Stimulated activated CD4-positive, alpha-beta T cell treated with anti-CD3 and anti-CD28 coated beads, Interleukin-4, amount 100 ng/mL, for 48 hours (primary cell): ENCODE data around the gene APOL1.
A peak's percentile ranks its signal among the peaks of the same experiment; 100 is the strongest.

Source experiments
- DNase-seq, 2 donors: peaks; one replicate each; pipeline ENCODE4 v3.0.0-alpha.2; 2020; ENCODE audit warnings: low read depth in 2 of 2

The APOL1 gene

DNA sequence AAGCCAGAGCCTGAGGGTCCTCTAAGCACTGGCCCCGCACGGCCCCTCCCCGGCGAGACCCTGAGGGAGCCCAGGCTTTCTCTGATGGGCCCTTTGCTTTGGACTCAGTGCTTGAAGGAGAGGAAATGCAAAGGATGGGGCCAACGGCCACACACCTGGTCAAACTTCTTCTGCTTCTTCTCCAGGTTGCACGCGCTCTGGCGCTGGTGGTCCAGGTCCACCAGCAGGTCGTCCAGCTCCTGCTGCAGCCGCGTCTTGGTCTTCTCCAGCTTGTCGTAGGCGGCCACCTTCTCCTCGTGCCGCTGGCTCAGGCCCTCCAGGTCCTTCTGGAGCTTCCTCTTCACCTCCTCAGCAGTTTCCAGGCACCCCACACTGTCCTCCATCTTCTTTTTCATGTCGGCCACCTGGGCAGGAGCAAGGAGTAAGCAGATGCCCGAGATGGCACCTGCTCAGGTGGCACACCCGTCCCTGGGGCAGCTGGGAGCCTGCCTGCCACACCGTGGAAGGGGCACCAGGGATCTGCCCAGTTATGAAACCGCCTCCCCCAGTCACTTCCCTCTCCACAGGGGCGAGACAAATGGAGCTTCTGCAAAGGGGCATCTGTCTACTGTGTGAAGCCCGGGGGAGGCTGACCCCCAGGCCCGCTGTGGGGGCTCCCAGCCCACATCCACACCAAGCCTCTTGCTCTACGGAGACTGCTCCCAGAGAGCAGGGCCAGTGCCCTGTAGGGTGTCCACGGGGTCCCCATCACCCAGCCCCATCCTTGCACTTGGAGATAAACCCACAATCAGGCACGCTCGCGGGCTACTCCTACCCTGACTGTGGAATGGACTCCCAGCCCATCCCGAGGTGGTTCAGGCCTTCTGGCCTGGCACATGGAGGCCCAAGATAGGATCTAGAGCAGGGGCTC, 39.2 kb downstream of the APOL1 start:
- DNase-seq = no peak

DNA sequence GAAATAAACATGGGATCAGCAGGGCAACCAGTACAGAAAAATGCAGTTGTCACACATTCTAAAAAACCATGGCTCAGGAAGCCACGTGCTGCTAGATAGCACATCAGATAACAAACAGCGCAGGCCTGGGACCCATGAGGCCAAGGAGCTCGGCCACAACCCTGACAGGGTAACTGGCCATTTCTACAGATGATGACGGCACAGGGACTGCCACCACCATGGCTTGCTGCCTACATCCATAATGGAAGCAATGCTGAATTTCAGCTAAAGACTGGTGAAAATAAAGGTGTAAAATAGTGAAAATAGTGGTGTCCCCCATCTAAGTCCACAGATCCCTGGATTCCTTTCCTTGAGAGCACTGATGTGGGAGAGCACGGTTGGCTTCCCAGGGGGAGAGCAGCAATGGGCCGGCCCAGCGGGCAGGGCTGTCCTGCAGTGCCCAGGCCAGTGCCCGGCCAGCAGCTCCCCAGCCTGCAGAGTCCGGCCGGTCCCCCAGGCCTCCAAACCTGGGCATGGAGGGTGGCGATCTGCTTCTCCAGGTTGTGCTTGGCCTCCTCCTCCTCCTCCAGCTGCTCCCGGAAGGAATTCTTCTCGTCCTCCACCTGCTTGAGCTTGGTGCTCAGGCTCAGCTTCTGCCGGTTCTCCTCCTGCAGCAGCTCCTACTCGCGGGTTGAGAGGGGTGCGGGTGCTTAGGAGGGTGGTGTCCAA, 40.0 kb downstream of the APOL1 start:
- DNase-seq = no peak

DNA sequence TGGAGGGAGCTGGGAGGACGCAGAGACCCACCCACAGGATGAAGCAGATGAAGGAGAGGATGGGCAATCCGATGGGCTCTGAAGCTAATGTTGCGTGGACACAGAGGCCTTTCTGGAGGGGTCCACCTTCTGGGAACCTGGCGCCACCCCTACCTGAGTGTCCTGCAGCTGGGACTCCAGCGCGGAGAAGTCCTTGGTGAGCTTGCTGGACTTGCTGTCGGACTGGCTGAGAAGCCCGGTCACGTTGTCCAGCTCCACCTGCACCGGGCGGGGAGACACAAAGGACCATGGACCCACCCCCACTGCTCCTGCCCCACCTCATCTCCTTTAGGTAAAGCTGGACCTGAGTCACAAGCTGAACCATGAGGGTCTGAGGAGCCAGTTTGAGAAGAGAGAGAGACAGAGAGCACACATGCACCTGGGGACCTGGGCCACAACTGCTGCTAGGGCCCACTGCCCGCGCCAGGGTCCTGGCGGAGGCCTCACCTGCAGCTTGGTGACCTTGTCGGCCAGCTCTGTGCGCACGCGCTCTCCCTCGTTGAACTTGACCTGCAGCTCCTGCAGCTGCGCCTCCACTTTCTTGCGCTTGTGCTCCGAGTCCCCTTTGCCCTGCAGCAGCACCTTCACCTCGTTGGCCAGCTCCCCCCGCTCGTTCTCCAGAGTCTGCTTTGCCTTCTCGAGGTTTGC, 40.8 kb downstream of the APOL1 start:
- no peak for DNase-seq

DNA sequence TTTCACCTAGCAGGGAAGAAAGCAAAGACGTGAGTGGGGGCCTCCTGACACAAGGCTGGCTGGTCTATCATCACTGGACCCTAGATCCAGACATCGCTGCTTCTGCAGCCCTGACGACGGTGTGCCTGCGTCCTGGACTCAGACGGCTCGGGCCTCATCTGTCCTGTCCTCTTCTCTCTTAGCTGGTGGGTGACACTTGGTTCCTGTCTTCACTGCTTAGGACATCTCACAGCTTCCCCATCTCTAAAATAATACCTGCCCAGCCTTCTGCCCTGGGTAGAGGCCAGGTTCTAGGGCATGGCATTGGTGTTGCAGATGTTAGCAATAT, 41.3 kb downstream of the APOL1 start:
- DNase-seq = no peak

DNA sequence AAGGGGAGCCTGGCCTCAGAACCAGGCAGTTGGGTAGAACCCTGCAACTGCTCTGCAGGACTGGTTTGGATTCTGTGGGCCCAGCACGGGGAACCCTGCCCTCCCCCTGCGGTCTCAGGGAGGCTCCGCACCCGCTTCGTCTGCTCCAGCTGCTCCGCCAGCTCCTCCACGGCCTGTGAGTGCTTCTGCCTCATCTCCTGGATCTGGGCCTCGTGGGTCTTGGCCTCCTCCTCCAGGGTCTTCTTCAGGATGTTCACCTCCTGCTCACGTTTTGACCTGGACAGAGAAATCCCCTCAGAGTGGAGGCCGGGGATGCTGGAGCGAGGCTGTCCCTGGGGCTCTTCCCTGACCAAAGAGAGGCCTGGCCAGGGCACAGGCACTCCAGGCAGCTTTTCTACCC, 41.9 kb downstream of the APOL1 start:
- DNase-seq = no peak

DNA sequence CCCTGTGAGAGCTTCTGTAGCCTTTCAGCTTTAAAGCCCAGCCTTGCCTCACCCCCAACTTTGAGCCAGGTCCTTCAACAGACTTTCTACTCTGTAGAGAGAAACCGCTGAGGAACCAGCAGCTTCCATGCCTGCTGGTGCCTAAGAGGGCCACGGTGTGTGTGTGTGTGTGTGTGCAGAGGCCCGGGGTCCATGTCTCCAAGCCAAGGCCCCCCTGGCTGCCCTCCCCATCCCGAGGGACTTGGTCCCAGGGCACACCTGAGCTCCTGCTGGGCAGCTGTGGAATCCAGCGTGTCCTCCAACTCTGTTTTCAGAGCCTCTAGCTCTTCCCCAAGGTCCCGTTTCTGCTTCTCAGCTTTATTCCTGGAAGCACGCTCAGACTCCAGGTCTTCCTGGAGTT, 42.3 kb downstream of the APOL1 start:
- no peak for DNase-seq

DNA sequence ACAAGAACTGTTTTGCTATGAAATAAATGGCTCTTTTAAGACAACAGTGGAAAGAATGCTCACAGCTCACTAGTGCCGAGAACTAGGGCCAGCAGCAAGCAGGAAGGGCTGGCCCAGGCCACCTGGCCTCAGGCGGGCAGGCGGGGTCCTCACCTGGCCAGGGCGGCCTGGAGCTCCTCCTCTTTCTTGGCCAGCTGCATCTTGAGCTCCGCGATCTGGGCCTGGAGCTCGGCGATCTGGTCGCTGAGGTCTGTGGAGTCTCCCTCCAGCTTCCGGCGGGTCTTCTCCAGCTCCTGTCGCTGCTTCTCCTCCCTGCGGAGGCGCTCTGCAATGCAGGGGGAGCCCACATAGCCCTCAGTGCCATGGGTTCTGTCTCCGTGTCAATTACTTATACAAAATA, 43.8 kb downstream of the APOL1 start:
- no peak for DNase-seq

DNA sequence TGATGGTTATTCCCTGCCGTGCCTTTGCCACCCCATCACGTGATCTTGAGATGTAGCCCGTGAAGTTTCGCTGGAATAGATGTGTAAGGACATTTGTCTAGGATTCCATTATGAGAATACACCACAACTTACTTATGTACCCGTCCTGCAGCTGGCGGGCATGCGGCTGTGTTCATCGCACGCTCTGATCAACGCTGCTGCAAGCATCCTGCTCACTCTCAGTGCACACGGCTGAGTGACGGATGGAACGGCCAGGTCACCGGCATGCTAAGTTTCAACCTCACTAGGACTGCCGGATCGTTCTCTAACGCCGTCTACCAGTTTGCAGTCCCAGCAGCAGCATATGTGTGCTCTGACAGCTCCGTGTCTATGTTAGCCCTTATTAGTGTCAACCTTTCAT, 44.6 kb downstream of the APOL1 start:
- DNase-seq = no peak

DNA sequence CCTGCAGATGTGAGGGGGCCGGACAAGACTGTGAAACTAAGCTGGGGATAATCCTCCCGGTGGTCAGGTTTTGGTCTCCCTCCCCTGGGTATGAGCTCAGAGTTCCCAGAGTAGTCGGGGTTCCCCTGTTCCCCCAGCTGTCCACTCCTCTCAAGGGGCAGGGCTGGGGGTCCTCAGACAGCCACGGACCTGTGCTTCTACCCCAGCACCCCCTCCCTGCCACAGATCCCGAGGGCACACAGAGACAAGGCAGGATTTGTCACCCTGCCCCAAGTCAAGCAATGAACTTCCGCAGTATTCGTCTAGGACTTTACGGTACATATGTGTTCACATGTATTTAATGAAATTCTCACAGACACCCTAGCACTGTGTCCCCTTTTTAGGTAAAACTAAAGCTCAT, 45.2 kb downstream of the APOL1 start:
- DNase-seq = no peak

DNA sequence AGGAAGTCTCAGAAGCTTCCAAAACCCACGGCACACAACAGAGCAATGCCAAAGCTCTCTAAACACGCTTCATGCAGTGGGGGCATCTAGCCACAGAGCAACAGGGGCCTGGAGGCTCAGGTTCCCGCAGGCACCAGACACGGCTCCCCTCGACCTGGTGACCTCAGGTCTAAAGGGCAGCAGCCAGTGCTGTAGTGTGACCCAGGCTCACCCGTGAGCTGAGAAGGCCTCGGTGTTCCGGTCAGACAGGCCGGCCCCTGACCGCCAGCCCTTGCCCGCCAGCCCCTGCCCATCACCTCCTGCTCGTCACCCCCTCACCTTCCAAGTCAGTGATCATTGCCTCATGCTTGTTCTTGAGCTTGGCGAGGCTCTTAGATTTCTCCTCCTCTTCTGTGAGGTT, 45.7 kb downstream of the APOL1 start:
- DNase-seq = no peak

DNA sequence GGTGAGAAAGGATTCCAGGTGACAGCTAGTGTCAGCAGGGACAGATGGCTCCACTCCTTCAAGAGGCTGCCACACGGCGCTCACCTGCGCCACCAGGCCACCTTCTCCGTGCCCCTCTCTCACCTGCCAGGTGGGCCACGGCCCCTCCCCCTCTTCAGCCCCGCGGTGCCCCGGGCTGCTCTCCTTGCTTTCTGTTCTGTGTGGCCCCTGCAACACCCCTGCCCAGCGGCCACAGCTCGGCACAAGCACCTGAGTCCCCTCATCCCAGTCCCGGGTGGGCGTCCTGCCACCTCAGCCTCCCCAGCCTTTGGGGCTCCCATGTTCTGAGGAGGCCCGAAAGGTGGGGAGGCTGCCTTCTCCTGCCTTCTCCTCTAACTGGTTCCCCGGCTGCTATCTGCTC, 46.4 kb downstream of the APOL1 start:
- no peak for DNase-seq

DNA sequence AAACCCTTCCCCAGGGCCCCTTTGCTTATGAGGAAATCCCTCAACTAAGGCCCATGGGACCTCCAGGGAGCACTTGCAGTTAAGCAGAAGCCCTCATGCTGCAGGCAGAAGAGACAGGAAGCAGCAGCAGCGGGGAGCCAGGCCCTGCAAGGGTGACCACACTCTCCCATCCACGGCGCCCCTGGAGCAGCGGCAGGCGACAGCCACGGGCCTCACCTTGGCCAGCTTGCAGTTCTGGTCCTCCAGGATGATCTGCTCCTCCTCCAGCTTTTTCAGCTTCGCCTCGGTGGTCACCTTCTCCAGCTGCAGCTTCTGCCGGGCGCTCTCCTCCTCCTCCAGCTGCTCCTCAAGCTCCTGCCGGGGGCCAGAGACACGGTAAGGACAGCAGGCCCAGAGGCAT, 47.0 kb downstream of the APOL1 start:
- DNase-seq = no peak

DNA sequence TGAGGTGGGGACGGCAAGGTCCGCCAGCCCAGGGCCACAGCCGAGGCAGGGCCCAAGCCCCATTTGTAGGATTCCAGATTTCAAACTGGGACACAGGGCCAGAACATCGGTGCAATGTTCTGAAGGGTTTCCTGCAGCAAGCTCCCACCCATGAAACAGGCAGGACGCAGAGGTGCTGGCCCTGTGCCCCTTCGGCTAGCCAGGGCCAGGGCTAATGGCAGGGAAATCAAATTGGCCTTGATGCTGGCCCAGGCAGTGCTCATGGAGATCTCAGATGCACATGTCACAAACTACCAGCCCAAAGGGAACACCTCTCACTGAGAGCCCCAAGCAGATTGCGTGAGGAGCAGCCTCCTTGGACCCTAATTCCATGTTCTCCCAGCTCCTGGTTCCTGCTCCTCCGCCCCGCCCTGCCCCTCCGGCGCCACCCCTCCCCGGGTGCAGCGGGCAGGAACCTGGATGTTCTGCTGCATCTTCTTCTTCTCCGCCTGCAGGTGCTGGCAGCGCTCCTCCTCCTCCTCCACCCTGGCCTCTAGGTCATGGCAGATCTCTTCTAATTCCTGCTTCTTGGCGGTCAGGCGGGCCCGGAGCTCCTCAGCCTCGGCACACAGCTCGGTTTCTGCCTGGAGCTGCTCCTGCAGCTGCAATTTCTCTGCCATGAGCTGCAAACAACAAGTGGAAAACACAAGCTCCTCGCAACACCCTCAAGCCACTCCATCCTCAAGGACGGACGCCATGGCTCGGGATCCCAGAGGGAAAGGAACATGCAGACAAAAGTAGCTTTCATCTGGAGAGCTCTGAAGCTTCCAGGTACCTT, 47.7 kb downstream of the APOL1 start:
- DNase-seq = no peak

DNA sequence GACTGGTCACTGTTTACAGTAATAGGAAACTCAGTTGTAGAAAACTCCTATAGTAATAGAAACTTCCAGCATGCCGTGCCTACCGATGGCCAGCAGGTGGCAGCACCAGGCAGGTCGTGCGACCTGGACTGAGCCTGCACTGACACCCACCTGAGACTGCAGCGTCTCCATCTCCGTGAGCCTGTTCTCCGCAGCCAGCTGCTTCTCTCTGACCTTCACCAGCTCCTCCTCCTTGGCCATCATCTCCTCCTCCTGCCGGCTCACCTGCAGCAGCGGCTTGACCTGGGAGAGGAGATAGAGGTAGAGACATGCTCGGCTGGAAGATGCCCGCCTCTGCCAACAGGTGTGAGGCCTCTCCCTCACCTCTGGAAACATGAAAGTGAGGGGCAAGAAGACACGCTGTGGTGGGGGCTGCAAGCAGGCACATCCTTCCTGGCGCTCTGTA, 48.5 kb downstream of the APOL1 start:
- DNase-seq = peak; percentile 64 to 81

DNA sequence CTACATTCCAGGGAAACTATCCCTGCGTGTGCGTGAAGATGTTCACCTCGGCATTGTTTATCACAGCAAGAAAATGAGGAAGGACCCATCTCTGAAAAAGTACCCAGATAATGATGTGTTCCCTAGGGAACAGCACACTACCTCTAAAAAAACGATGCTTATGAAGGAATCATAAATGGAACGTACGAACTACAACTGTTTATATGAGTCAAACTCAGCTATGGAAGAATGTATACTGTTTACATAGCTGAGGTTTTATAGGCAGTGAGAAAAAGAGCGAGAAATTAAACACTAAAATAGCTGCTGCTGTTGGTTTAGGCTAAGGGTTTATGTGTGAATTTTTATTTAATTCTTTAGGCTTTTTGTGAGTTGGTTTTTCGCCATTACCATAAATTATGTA, 48.9 kb downstream of the APOL1 start:
- DNase-seq = no peak

DNA sequence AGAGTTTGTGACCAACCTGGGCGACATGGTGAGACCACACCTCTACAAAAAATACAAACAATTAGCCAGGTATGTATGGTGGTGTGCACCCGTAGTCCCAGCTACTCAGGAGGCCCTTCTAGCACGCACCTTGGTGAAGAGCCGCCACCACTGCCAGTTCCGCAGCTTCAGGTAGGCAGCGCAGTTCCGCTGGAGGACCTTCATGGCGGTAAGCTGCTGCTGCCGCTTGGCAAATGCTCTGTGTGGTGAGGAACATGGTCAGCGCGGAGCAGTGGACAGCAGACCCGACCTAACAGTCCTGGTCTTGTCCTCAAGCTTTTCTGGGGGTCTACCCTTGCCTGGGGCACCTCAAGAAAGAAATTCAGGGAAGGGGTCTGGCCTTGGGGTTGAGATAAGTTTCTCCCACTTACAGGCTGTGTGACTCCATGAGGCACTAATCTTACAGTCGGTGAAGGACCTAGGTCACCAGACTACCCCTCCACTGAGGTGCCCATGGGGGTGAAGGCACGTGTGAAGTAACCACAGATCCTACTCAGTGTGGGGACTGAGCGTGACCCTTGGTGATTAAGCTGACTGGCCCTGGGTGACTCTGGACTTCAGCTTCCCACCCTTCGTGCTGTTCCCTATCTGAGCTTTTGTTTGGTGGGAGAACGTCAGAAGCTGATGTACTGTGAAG, 49.6 kb downstream of the APOL1 start:
- no peak for DNase-seq

DNA sequence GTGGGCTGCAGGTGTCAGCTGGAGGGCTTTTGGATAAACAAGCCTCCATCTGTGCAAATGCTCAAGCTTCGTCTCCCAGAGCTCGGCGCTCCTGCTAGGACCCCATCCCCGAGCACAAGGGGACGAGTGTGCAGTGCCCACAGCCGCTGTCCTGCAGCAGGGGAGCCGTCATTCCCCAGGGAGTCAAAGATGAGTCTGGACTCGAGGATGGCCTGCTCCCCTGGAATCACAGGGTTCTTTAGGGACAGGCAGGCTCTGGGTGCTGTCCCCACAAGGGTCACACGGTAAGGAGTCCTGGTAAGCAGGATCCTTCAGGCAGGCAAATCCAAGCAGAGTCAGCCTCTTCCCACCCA, 50.2 kb downstream of the APOL1 start:
- no peak for DNase-seq

DNA sequence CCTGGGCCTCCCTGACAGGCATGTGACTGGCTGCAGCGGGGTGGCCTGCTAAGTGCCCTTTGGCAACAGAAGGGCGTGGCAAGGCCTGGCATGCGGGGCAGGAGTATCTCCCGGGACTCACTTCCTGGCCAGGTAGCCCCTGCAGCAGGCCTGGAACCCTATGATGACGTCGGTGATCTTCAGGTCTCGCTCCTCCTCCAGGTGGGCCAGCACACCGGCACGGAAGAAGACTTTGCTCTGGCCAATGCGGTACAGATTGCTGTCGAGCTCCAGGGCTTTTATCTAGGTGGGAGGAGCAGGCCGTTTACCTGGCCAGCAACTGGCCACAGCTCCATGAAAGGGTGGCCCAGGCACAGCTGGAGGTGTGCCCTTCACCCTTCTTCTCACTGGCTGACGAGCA, 50.9 kb downstream of the APOL1 start:
- no peak for DNase-seq

DNA sequence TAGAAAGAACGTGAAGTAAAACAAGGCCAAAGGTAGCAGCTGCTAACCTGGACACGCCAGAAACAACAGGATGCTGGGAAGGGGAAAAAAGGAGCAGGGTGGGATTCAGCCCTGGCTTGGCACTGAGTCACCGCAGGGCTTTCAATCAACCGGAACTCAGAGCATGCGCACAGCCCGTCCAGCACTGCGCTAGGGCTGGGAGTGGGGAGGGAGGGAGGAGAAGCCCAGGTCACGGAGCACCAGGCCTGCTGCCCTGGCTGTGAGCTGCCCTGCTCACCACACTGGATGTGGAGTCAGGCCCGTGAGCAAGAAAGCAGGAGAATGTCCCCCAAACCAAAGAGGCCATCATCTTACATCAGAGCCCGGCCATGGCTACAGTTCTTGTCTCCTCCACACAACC, 51.5 kb downstream of the APOL1 start:
- DNase-seq = no peak

DNA sequence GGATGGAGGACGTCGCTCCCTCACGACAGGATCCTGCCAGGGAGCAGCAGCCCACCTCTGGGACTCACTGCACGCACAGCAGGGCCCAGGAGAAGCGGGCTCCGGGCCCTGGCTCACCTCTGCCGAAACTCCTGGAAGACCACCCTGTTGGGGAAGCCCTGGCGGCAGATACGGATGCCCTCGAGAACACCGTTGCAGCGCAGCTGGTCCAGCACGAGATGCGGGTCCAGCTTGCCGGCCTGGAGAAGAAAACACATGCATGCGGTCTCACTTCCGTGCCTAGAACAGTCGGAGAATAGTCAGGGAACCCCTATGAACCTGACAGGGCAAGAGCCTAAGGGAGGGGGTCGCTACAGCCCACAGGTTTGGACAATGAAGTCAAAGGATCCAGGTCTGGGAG, 52.9 kb downstream of the APOL1 start:
- no peak for DNase-seq

DNA sequence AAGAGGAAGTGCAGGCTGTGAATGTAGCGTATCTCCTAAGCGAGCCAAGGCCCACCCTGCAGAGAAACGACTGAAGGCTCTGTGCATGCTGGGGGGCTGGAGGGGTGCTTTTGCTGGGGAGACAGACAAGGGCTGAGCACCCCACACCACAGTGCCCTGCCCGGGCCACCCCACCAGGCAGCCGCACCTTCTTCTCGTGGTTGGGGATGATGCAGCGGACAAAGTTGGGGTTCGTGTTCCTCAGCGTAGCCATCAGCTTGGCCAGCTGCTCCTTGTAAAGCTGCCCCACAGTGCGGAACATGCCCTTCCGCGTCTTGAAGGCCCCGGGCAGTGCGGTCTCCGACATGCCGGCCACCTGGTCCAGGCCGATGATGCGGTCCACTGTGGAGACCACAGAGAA, 53.3 kb downstream of the APOL1 start:
- DNase-seq = no peak

DNA sequence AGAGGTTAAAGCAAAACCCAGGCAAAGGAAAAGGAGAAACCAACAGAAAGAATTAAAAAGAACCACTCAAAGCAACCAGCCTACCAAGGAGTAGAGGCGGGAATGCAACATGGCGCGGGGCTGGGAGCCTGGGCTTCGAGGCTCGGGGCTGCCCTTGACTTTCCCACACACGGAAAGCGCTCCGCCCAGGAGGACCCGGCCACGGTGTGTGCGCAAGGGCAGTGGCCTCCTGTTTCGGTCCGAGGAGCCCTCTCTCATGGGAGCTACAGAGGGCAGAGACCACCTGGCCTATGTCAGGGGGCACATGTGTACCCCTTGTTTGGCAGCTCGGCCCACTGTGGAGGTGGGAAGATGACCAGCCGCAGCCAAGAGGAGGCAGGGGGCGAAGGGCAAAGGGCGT, 55.9 kb downstream of the APOL1 start:
- no peak for DNase-seq
